NT2/D1 (cell line): ENCODE results near the gene PNMA6F.

Experiments
- YY1 ChIP-seq: IDR thresholded peaks from 2 replicates; pipeline ENCODE4 v1.6.1; 2011; ENCODE audit not compliant: insufficient read length, insufficient read depth
- ZNF274 ChIP-seq: IDR thresholded peaks from 2 replicates; pipeline ENCODE4 v1.6.1; 2011; ENCODE audit warnings: mild to moderate bottlenecking, low read depth, low read length

- TF ChIP-seq ZNF274 (no peak), YY1 (no peak)
These were observed 18.0 kb downstream of the PNMA6F start for GRCh38 chrX:153303276-153304262.
